VCaP (cell line): ENCODE measurements around the gene LAMB2.

Experiments
- H3K27ac ChIP-seq: fragments of 450-650 bp; 2 replicates; pipeline ENCODE4 v1.5.1; 2017
- CTCF ChIP-seq: fragments of 450-650 bp; conservative IDR thresholded peaks from 2 replicates; pipeline ENCODE4 v1.5.1; 2017; ENCODE audit warnings: mild to moderate bottlenecking, moderate library complexity

The LAMB2 gene

GRCh38 chr3:49120096-49120437 is 12.8 kb downstream of the LAMB2 start:
- peak overlapping the region; percentile 98 for H3K27ac ChIP-seq
- no peak for TF ChIP-seq CTCF

GRCh38 chr3:49119439-49119838 is 13.4 kb downstream of the LAMB2 start:
- peak overlapping the region; percentile 98 for H3K27ac ChIP-seq
- TF ChIP-seq CTCF, result no peak

GRCh38 chr3:49119036-49119435 is 13.8 kb downstream of the LAMB2 start:
- peak overlapping the region; percentile 98 for H3K27ac ChIP-seq
- TF ChIP-seq CTCF, result no peak

GRCh38 chr3:49112262-49112661 is 20.6 kb downstream of the LAMB2 start:
- TF ChIP-seq CTCF, result no peak

GRCh38 chr3:49111347-49111746 is 21.5 kb downstream of the LAMB2 start:
- no peak for TF ChIP-seq CTCF
- H3K27ac ChIP-seq, result no peak overlapping the region

More at GRCh38 chr3:49112262-49112661, 20.6 kb downstream of the LAMB2 start:
- H3K27ac ChIP-seq, result no peak overlapping the region

- no peak overlapping the region for H3K27ac ChIP-seq
- TF ChIP-seq CTCF, result no peak
Measured at GRCh38 chr3:49110780-49111179, 22.1 kb downstream of the LAMB2 start.

- H3K27ac ChIP-seq, result no peak overlapping the region
Measured at GRCh38 chr3:49108346-49108745, 24.5 kb downstream of the LAMB2 start.

More at GRCh38 chr3:49108346-49108745, 24.5 kb downstream of the LAMB2 start:
- no peak for TF ChIP-seq CTCF
